Activated T-cell treated with anti-CD3 and anti-CD28 coated beads, Interleukin-2, amount 50 U/mL, for 4 hours (primary cell): ENCODE data around the gene SORCS1. TPM values are rescaled to one million over a fixed set of nuclear protein-coding genes. Genes with fewer than 3 reads are reported as not detected.

Source experiments
- ATAC-seq, 2 donors: fragments of 200-7000 bp; cut with Tn5 transposase; one replicate each; pipeline ENCODE4 v1.10.0; 2021
- DNase-seq: peaks from one replicate; pipeline ENCODE4 v3.0.0-alpha.2; 2020
- H3K27me3 Mint-ChIP-seq: one replicate; pipeline ENCODE4 v1.8.0; 2021; ENCODE audit warnings: low read depth, mixed read lengths
- H3K36me3 Mint-ChIP-seq: one replicate; pipeline ENCODE4 v1.8.0; 2022; ENCODE audit warnings: mixed read lengths; ENCODE audit not compliant: insufficient read depth
- H3K4me1 Mint-ChIP-seq: one replicate; pipeline ENCODE4 v1.8.0; 2021; ENCODE audit warnings: low read depth, mixed read lengths
- H3K4me3 Mint-ChIP-seq: one replicate; pipeline ENCODE4 v1.8.0; 2021; ENCODE audit warnings: mild to moderate bottlenecking, moderate library complexity, mixed read lengths
- H3K9me3 Mint-ChIP-seq: one replicate; pipeline ENCODE4 v1.8.0; 2021; ENCODE audit warnings: mixed read lengths
- total RNA-seq, 3 donors: library from RNA; stranded (reverse); gene quantifications; one replicate each; pipeline ENCODE4 v1.2.1, GENCODE V29; 2021

Gene SORCS1
- total RNA-seq, 3 donors from 2014 or later, result not detected

GRCh38 chr10:106971411-106971831 is 193.1 kb downstream of the SORCS1 start:
- no peak for ATAC-seq
- Mint-ChIP-seq H3K27me3 (no peaks in the 10 kb centered on the region), H3K4me1 (no peaks in the 10 kb centered on the region), H3K36me3 (no peaks in the 10 kb centered on the region), H3K4me3 (no peak overlapping the region), H3K9me3 (peaks cover 4% of the 10 kb centered on the region)
- no peak for DNase-seq

GRCh38 chr10:106967452-106967851 is 197.1 kb downstream of the SORCS1 start:
- ATAC-seq, result no peak
- H3K27me3 Mint-ChIP-seq, result no peaks in the 10 kb centered on the region
- no peaks in the 10 kb centered on the region for H3K36me3 Mint-ChIP-seq
- no peaks in the 10 kb centered on the region for H3K4me1 Mint-ChIP-seq
- DNase-seq, result no peak
- H3K9me3 Mint-ChIP-seq, result peaks cover 4% of the 10 kb centered on the region
- H3K4me3 Mint-ChIP-seq, result no peak overlapping the region

- Mint-ChIP-seq H3K4me1 (no peaks in the 10 kb centered on the region), H3K36me3 (no peaks in the 10 kb centered on the region), H3K4me3 (no peak overlapping the region), H3K9me3 (peaks cover 4% of the 10 kb centered on the region), H3K27me3 (no peaks in the 10 kb centered on the region)
- no peak for DNase-seq
- ATAC-seq, result no peak
Measured at GRCh38 chr10:106960812-106961211, 203.7 kb downstream of the SORCS1 start.

- H3K4me3 Mint-ChIP-seq, result no peak overlapping the region
- H3K9me3 Mint-ChIP-seq, result peaks cover 4% of the 10 kb centered on the region
- H3K27me3 Mint-ChIP-seq, result no peaks in the 10 kb centered on the region
- H3K36me3 Mint-ChIP-seq, result no peaks in the 10 kb centered on the region
- no peak for DNase-seq
- H3K4me1 Mint-ChIP-seq, result no peaks in the 10 kb centered on the region
- ATAC-seq, result no peak
Measured at GRCh38 chr10:106959521-106959920, 205.0 kb downstream of the SORCS1 start.

- no peak for ATAC-seq
- H3K27me3 Mint-ChIP-seq, result no peaks in the 10 kb centered on the region
- no peak overlapping the region for H3K4me3 Mint-ChIP-seq
- H3K36me3 Mint-ChIP-seq, result no peaks in the 10 kb centered on the region
- peaks cover 2% of the 10 kb centered on the region for H3K9me3 Mint-ChIP-seq
- no peak for DNase-seq
- no peaks in the 10 kb centered on the region for H3K4me1 Mint-ChIP-seq
Measured at GRCh38 chr10:106958589-106959361, 205.7 kb downstream of the SORCS1 start.

- Mint-ChIP-seq H3K4me1 (no peaks in the 10 kb centered on the region), H3K36me3 (no peaks in the 10 kb centered on the region), H3K9me3 (no peaks in the 10 kb centered on the region), H3K27me3 (no peaks in the 10 kb centered on the region), H3K4me3 (no peak overlapping the region)
- ATAC-seq, result no peak
- no peak for DNase-seq
Measured at GRCh38 chr10:106957823-106958588, 206.5 kb downstream of the SORCS1 start.

- Mint-ChIP-seq H3K9me3 (no peaks in the 10 kb centered on the region), H3K27me3 (no peaks in the 10 kb centered on the region), H3K4me3 (no peak overlapping the region), H3K4me1 (no peaks in the 10 kb centered on the region), H3K36me3 (no peaks in the 10 kb centered on the region)
- ATAC-seq, result no peak
- DNase-seq, result no peak
Measured at GRCh38 chr10:106956216-106956915, 208.1 kb downstream of the SORCS1 start.

- Mint-ChIP-seq H3K27me3 (no peaks in the 10 kb centered on the region), H3K36me3 (no peaks in the 10 kb centered on the region), H3K4me3 (no peak overlapping the region), H3K4me1 (no peaks in the 10 kb centered on the region), H3K9me3 (peaks cover under 1% of the 10 kb centered on the region)
- DNase-seq, result no peak
- ATAC-seq, result no peak
Measured at GRCh38 chr10:106955133-106955532, 209.4 kb downstream of the SORCS1 start.

- no peaks in the 10 kb centered on the region for H3K27me3 Mint-ChIP-seq
- H3K4me3 Mint-ChIP-seq, result no peak overlapping the region
- H3K36me3 Mint-ChIP-seq, result no peaks in the 10 kb centered on the region
- ATAC-seq (no peak), DNase-seq (no peak)
- peaks cover 4% of the 10 kb centered on the region for H3K9me3 Mint-ChIP-seq
- H3K4me1 Mint-ChIP-seq, result no peaks in the 10 kb centered on the region
Measured at GRCh38 chr10:106952033-106952432, 212.5 kb downstream of the SORCS1 start.

GRCh38 chr10:106949680-106950478 is 214.6 kb downstream of the SORCS1 start:
- H3K27me3 Mint-ChIP-seq, result no peaks in the 10 kb centered on the region
- peaks cover 4% of the 10 kb centered on the region for H3K9me3 Mint-ChIP-seq
- no peak for DNase-seq
- H3K4me3 Mint-ChIP-seq, result no peak overlapping the region
- no peak for ATAC-seq
- no peaks in the 10 kb centered on the region for H3K4me1 Mint-ChIP-seq
- no peaks in the 10 kb centered on the region for H3K36me3 Mint-ChIP-seq

- DNase-seq, result no peak
- Mint-ChIP-seq H3K4me3 (no peak overlapping the region), H3K27me3 (no peaks in the 10 kb centered on the region), H3K36me3 (no peaks in the 10 kb centered on the region), H3K4me1 (no peaks in the 10 kb centered on the region), H3K9me3 (peaks cover 4% of the 10 kb centered on the region)
- no peak for ATAC-seq
Measured at GRCh38 chr10:106947643-106948042, 216.9 kb downstream of the SORCS1 start.

- ATAC-seq, result no peak
- Mint-ChIP-seq H3K36me3 (no peaks in the 10 kb centered on the region), H3K4me1 (no peaks in the 10 kb centered on the region), H3K27me3 (no peaks in the 10 kb centered on the region), H3K9me3 (peaks cover 4% of the 10 kb centered on the region), H3K4me3 (no peak overlapping the region)
- no peak for DNase-seq
Measured at GRCh38 chr10:106942035-106942662, 222.4 kb downstream of the SORCS1 start.

- Mint-ChIP-seq H3K9me3 (peaks cover 4% of the 10 kb centered on the region), H3K36me3 (no peaks in the 10 kb centered on the region), H3K4me1 (no peaks in the 10 kb centered on the region), H3K27me3 (no peaks in the 10 kb centered on the region), H3K4me3 (no peak overlapping the region)
- no peak for DNase-seq
- no peak for ATAC-seq
Measured at GRCh38 chr10:106941297-106942034, 223.0 kb downstream of the SORCS1 start.
